A673 (cell line): ENCODE measurements around the gene SLCO6A1. TPM values are rescaled to one million over a fixed set of nuclear protein-coding genes. Genes with fewer than 3 reads are reported as not detected.

ENCODE experiments used
- BruUV-seq: library from RNA; stranded (reverse); fragments of 400-500 nt; replicated peaks from 2 replicates; lab custom pipeline; 2021; lab: Mats Ljungman, UMichigan
- CTCF ChIA-PET: fragments of 300-600 bp; sonication (Branson Sonifier 250); formaldehyde crosslinking; loops from one replicate; lab custom pipeline; 2022; ENCODE audit warnings: antibody characterized with exemption; lab: Charles Lee
- POLR2A ChIA-PET: fragments of 300-600 bp; sonication (Branson Sonifier 250); formaldehyde crosslinking; loops from one replicate; lab custom pipeline; 2022; ENCODE audit warnings: antibody characterized with exemption; ENCODE audit not compliant: low non-redundant PET; lab: Charles Lee
- DNase-seq: peaks from one replicate; pipeline ENCODE4 v3.0.0-alpha.2; 2015; ENCODE audit warnings: low spot score
- H3K27ac ChIP-seq: fragments of 200-600 bp; sonication (generic); 2 replicates; pipeline ENCODE4 v1.5.1; 2016; ENCODE audit warnings: mixed run types, low read depth, mild to moderate bottlenecking, mixed read lengths, antibody characterized with exemption, low read length; ENCODE audit not compliant: poor library complexity, severe bottlenecking
- H3K27me3 ChIP-seq: fragments of 200-600 bp; sonication (generic); replicated peaks from 2 replicates; pipeline ENCODE4 v1.6.1; 2017; ENCODE audit warnings: mixed run types, low read depth, mild to moderate bottlenecking, mixed read lengths, antibody characterized with exemption, low read length; ENCODE audit not compliant: insufficient read depth, poor library complexity
- H3K36me3 ChIP-seq: fragments of 200-600 bp; sonication (generic); 2 replicates; pipeline ENCODE4 v1.6.1; 2016; ENCODE audit warnings: mixed run types, mild to moderate bottlenecking, mixed read lengths, antibody characterized with exemption, low read length; ENCODE audit not compliant: insufficient read depth, poor library complexity, severe bottlenecking
- H3K4me1 ChIP-seq: fragments of 200-600 bp; sonication (generic); 2 replicates; pipeline ENCODE4 v1.6.1; 2017; ENCODE audit warnings: mixed run types, mild to moderate bottlenecking, mixed read lengths, antibody characterized with exemption, low read length; ENCODE audit not compliant: insufficient read depth, poor library complexity, severe bottlenecking
- H3K4me3 ChIP-seq: fragments of 200-600 bp; sonication (generic); 2 replicates; pipeline ENCODE4 v1.5.1; 2016; ENCODE audit warnings: low read depth, mixed run types, mild to moderate bottlenecking, mixed read lengths, low read length; ENCODE audit not compliant: poor library complexity, severe bottlenecking
- H3K9me3 ChIP-seq: fragments of 200-600 bp; sonication (generic); 2 replicates; pipeline ENCODE4 v1.6.1; 2016; ENCODE audit warnings: mixed run types, low read depth, mild to moderate bottlenecking, mixed read lengths, antibody characterized with exemption, low read length; ENCODE audit not compliant: poor library complexity, severe bottlenecking
- EZH2 ChIP-seq: fragments of 200-600 bp; sonication (generic); IDR thresholded peaks from 2 replicates; pipeline ENCODE4 v1.6.1; 2017; ENCODE audit warnings: borderline replicate concordance, low read depth, mild to moderate bottlenecking, mixed read lengths, antibody characterized with exemption, low read length; ENCODE audit not compliant: poor library complexity, severe bottlenecking
- intact Hi-C: fragments of 100-400 bp; cut with micrococcal nuclease; formaldehyde crosslinking; loops from one replicate; pipeline ENCODE4 v1.10.0; 2022; ENCODE audit not compliant: unreplicated experiment
- total RNA-seq: library from RNA; stranded (reverse); gene quantifications from 2 replicates; pipeline ENCODE4 v1.2.3, GENCODE V29; 2021
- TF ChIP-seq, protein P1 (sequence below): fragments of 300-800, 200-600 bp; sonication (generic); conservative IDR thresholded peaks from 2 replicates; pipeline ENCODE4 v1.5.1; 2017; ENCODE audit warnings: low read depth, mild to moderate bottlenecking, antibody characterized with exemption, low read length, moderate library complexity, mixed read lengths

SLCO6A1 gene
- total RNA-seq, 1 experiment from 2014 or later = not detected

DNA sequence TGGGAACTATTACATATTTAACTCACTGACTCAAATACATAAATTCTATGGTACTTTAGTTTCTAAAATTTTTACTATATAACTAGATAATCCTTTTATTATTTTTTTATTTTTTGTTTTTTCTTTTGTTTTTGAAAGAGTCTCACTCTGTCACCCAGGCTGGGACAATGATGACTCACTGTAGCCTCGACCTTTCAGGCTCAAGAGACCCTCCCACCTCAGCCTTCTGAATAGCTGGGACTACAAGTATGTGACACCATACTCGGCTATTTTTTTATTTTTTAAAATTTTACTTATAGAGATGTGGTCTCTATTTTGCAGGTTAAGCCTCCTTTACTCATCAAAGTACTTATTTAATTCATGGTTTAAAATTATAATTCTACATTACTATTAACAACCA lies 110.6 kb downstream of the SLCO6A1 start:
- no peak overlapping the region for H3K4me3 ChIP-seq
- ChIA-PET POLR2A (no interaction called here), CTCF (no interaction called here)
- TF ChIP-seq, protein P1, sequence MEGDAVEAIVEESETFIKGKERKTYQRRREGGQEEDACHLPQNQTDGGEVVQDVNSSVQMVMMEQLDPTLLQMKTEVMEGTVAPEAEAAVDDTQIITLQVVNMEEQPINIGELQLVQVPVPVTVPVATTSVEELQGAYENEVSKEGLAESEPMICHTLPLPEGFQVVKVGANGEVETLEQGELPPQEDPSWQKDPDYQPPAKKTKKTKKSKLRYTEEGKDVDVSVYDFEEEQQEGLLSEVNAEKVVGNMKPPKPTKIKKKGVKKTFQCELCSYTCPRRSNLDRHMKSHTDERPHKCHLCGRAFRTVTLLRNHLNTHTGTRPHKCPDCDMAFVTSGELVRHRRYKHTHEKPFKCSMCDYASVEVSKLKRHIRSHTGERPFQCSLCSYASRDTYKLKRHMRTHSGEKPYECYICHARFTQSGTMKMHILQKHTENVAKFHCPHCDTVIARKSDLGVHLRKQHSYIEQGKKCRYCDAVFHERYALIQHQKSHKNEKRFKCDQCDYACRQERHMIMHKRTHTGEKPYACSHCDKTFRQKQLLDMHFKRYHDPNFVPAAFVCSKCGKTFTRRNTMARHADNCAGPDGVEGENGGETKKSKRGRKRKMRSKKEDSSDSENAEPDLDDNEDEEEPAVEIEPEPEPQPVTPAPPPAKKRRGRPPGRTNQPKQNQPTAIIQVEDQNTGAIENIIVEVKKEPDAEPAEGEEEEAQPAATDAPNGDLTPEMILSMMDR = no peak
- no peak for TF ChIP-seq EZH2
- H3K36me3 ChIP-seq = no peaks in the 10 kb centered on the region
- DNase-seq = no peak
- H3K9me3 ChIP-seq = no peaks in the 10 kb centered on the region
- BruUV-seq = no TSS peak
- no peaks in the 10 kb centered on the region for H3K27me3 ChIP-seq
- intact Hi-C loops = no loop called here
- no peak overlapping the region for H3K27ac ChIP-seq
- H3K4me1 ChIP-seq = no peaks in the 10 kb centered on the region

DNA sequence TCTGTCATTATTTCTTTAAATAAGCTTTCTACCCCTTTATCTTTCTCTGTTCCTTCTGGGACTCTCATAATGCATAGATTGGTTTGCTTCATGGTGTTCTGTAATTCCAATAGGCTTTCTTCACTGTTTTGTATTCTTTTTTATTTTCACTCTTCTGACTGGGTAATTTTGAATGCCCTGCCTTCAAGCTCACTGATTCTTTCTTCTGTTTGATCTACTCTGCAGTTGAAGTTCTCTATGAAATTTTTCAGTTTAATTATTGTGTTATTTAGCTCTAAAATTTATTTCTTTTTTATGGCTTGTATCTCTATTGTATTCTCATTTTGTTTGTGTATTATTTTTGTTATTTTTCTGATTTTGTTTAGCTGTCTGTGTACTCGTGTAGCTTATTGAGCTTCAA lies 113.4 kb downstream of the SLCO6A1 start:
- intact Hi-C loops = no loop called here
- H3K9me3 ChIP-seq = peaks cover 5% of the 10 kb centered on the region
- no TSS peak for BruUV-seq
- no peak for TF ChIP-seq EZH2
- TF ChIP-seq, protein P1 = no peak
- POLR2A ChIA-PET = no interaction called here
- no peak for DNase-seq
- H3K27me3 ChIP-seq = no peaks in the 10 kb centered on the region
- H3K4me3 ChIP-seq = no peak overlapping the region
- H3K4me1 ChIP-seq = no peaks in the 10 kb centered on the region
- no peaks in the 10 kb centered on the region for H3K36me3 ChIP-seq
- CTCF ChIA-PET = no interaction called here
- no peak overlapping the region for H3K27ac ChIP-seq

DNA sequence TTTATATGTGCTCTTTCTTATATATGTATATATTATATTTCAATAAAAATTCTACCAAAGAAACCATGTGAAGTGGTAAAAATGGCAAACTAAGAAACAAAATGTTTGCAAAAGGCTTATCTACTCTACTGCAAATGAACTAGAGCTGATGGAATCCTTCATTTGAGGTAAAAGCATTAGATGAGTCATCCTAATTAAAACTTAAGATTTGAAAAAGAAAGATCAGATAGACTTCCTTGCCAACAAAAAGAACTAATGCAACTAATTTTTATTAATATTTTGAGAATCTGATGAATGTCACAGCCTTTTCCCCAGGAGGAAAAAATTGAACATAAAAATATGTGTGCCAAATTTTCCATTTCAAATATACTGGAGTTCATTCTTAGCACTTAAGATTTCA lies 118.6 kb downstream of the SLCO6A1 start:
- DNase-seq = peak; percentile 5
- no peaks in the 10 kb centered on the region for H3K36me3 ChIP-seq
- no peaks in the 10 kb centered on the region for H3K4me1 ChIP-seq
- CTCF ChIA-PET = no interaction called here
- H3K9me3 ChIP-seq = peaks cover 5% of the 10 kb centered on the region
- no peak for TF ChIP-seq EZH2
- TF ChIP-seq, protein P1 = no peak
- no peaks in the 10 kb centered on the region for H3K27me3 ChIP-seq
- no TSS peak for BruUV-seq
- intact Hi-C loops = no loop called here
- POLR2A ChIA-PET = no interaction called here
- no peak overlapping the region for H3K27ac ChIP-seq
- no peak overlapping the region for H3K4me3 ChIP-seq
